IPS-NIHi7 (cell line): Measurements from ENCODE around the gene PTPRN2.
"Not testable (repeated sequence)": the region's sequence is repeated elsewhere in the genome, so short reads cannot be mapped to it uniquely, and the experiment has no call there.

Experiments
- DNase-seq: peaks from one replicate; pipeline ENCODE4 v3.0.0; 2012; ENCODE audit warnings: mixed read lengths; ENCODE audit errors: extremely low spot score

PTPRN2 gene

DNA sequence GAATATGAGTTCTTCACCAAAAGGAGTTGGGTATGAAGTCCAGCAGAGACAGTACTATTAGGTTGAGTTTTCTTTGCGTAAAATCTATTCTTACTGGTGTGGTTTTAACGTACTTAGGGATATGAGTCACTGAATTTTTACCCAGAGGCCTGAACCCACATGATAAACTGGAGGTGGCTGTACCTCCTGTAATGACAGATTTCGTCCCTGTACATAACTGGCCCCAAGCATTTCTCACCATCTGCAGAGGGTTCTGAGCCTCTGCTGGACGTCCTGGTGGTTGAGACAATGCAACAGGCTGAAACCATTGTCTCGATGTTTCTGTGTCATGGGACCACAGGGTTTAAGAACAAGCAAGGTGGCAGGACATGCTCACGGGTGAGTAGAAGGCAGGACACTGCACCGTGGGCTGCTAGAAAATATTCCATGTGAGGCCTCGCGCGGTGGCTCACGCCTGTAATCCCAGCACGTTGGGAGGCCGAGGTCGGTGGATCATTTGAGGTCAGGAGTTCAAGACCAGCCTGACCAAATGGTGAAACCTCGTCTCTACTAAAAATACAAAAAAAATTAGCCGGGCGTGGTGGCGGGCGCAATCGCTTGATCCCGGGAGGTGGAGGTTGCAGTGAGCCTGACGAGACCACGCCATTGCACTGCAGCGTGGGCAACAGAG lies 1017.0 kb downstream of the PTPRN2 start:
- no peak for DNase-seq

DNA sequence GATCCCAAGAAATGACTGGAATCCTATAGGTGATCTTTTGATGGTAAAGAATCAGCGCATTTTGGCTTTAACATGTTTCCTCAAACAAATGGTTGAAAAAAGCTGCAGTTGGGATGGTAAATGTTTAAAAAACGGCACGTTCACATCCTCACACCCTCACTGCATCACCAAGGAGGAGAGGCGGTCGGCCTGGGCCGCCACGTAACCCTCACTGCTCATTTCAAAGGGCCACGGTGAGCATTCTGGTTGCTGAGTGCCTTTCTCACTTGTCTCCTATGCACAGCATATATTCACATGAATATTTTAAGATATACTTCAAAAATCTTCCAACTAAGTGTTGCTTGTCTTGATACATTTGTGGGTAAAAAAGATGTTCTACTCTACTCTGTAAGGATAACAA lies 1017.7 kb downstream of the PTPRN2 start:
- DNase-seq: no peak

DNA sequence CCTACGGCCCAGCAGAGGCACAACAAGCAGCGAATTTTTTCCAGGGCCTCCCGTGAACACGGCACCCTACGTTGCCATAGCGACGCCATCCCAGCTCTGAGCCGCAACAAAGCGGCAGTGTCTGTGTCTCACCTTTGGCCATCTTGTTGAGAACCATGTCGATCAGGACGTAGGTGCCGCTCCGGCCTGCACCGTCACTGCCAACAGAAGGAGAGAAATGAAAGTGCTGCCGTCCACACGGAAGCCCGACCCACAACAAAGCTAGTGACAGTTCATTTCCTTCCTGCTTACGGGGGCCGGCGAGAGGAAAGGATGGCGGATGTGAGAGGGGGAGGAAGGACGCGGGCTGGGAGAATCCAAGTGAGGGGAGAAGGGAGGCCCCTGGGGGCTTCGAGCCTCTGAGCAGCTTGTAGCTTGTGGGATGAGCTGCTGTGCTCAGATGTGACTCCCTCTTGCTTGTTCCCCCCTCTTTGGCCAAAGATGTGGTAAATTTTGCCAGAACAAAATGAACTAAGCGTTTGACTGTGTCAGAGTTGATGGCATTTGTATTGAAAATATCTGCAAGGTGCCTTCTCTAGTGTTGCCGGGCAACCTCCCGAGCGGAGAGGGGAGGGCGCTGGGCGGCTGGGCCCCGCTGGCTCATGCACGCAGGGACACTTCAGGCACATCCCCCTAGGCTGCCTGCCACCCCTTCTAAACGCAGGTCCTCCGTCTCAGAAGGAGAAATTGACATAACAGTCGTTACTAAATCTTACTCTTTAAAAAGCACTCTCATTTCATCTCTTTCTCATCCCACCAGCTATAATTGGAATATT lies 1018.6 kb downstream of the PTPRN2 start:
- DNase-seq: no peak

DNA sequence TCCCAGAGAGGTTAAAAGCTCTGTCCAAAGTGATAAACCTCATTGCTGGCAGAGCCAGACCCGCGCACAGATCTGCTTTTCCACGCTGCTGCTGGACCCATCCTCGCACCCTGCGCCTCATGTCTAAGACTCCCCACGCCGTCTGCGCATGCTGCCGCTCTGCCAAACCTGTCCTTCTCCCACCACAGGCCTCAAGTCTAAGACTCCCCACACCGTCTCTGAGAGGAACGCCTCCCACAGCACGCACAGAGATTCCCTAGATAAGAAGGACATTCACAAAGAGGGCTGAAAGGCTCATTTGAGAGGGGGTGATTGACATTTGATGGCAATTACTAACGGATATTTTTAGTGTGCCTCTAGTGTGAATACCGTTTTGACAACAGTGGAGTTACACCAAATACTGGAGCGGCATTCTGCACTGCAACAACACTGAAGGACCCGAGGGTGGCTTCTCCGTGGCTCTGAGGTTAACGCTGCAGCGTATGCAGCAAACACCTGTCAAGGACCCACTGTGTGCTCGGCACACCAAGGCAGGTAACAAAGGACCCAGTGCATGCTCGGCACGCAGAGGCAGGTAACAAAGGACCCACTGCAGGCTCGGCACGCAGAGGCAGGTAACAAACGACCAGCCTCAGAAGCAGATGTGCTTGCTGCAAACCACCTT lies 1019.4 kb downstream of the PTPRN2 start:
- DNase-seq: no peak

DNA sequence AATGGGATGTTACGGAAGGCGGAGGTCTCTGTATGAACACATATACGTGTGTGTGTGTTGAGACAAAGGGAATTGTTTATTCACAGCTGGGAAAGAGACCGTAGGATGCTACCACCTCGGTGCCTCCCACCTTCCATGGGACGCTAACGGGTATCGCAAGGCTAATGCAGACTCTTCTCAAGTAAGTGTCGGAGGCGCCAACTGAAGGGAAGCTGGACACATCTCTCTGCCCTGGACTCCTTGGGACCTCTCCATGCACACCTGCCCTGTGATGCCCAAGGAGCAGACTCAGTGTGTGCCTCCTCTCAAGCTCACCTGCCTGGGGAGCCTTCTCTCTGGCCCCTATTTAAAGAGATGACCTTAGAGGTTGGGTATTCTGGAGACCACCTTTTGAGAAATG lies 1020.0 kb downstream of the PTPRN2 start:
- DNase-seq: no peak

DNA sequence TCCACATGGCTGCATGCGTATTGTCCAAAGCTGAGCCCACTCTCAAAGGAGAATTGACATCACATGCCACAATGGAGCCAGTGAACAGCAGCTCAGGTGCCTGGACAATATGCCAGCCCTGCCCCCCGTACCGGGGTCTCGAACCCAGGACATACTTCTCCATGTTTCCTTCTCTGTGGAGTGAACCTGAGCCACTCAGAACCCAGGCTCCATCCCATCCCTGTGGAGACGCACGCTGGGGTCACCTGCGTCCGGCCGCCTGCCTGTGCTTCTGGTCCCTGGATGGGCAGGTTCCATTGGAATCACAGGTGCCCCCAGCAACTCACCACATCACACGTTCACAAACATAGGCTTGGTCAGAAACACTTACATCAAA lies 1021.0 kb downstream of the PTPRN2 start:
- no peak for DNase-seq

DNA sequence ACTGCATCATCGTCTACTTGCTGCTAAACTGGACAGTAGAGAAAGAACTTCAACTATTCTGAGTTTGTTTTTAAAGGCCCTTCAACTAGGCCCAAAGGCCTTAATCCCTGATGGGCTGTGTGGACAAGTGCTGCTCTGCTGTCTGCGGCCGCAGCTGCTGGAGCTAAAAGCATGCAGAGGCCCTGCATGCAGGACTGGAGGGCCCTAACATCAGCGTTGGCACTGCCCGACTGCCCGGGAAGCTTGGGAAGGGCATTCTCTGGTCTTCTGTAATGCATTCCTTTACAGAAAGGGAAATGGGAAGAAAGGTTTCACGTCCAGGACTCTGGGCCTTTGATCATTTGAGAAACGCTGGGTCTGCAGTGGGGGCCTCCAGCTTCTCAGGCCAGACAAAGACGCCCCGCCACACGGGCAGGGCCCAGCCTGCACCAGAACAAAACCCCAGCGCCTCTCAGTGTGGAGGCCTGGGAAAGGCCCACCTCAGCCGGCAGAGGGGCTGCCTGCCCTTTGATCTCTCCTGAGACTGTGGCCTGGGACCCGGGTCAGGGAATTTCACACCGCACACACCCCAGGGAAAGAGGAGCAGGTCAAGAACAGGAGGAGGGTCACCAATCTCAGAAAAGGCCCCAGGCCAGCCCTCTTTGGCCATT lies 1021.5 kb downstream of the PTPRN2 start:
- DNase-seq: no peak

DNA sequence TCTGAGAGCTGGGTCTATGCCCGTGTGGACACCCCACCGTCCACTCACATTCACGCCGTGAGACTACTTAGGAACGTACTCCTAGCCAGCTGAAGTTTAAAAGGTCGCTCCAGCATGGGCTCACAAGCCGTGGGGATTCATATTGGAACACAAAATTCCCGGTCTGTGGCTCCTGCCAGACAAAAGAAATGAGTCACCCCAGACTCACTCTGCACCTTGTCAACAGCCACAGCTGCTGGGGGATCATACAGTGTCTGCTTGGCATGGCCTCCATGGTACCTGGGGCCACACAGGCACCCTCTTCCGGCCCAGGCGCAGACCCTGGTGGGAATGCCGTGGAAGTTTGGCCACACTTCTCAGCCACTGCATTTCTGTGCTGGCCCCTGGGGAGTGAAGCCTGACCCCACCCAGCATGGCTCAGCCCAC lies 1022.4 kb downstream of the PTPRN2 start:
- no peak for DNase-seq

DNA sequence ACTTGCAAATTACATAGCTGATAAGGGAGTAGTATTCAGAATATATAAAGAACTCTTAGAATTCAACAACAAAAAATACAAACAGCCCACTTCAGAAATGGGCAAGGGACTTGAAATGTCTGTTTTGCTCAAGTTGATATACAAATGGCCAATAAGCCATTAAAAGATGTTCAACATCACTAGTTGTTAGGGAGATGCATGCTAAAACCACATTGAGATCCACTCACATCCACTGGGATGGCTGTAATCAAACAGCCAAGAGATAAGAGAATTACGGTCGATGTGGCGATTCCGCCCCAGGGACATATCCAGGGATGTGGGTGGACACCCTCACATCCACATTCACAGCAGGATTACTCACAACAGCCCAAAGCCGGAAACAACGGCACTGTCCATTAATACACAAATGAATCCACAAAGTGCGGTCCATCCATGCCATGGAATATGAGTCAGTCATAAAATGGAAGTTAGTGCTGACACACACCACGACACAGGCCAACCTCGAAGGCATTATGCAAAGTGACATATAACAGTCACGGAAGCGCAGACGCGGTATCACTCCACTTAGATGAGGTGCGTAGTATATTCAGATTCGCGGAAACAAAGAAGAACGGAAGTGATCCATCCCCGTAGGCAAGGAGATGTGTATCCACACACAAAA lies 1023.0 kb downstream of the PTPRN2 start:
- no peak for DNase-seq

DNA sequence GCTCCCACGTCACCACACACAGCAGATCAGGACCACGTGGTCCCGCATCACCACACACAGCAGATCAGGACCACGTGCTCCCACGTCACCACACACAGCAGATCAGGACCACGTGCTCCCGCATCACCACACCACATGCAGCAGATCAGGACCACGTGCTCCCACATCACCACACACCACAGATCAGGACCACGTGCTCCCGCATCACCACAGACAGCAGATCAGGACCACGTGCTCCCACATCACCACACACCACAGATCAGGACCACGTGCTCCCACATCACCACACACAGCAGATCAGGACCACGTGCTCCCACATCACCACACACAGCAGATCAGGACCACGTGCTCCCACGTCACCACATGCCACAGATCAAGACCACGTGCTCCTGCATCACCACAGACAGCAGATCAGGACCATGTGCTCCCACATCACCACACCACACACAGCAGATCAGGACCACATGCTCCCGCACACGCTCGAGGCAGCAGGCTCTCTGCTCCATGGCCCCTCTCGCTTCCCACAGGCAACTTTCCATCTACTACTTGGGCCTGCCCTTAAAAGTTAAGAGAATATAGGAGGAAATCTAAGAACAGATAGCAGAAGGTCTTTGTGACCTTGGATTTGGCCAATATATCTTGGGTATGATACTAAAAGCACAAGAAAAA lies 1024.0 kb downstream of the PTPRN2 start:
- DNase-seq: not testable (repeated sequence)

DNA sequence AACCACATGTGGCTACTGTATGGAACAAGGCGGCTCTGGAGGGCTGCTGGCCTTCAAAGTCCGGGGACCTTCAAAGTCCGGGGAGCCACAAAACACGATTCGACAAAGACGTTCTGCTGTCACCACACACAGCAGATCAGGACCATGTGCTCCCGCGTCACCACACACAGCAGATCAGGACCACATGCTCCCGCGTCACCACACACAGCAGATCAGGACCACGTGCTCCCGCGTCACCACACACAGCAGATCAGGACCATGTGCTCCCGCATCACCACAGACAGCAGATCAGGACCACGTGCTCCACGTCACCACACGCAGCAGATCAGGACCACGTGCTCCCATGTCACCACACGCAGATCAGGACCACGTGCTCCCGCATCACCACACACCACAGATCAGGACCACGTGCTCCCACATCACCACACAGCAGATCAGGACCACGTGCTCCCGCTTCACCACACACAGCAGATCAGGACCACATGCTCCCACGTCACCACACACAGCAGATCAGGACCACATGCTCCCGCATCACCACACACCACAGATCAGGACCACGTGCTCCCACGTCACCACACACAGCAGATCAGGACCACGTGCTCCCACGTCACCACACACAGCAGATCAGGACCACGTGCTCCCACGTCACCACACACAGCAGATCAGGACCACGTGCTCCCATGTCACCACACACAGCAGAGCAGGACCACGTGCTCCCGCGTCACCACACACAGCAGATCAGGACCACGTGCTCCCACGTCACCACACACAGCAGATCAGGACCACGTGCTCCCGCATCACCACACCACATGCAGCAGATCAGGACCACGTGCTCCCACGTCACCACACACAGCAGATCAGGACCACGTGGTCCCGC lies 1024.9 kb downstream of the PTPRN2 start:
- not testable (repeated sequence) for DNase-seq

DNA sequence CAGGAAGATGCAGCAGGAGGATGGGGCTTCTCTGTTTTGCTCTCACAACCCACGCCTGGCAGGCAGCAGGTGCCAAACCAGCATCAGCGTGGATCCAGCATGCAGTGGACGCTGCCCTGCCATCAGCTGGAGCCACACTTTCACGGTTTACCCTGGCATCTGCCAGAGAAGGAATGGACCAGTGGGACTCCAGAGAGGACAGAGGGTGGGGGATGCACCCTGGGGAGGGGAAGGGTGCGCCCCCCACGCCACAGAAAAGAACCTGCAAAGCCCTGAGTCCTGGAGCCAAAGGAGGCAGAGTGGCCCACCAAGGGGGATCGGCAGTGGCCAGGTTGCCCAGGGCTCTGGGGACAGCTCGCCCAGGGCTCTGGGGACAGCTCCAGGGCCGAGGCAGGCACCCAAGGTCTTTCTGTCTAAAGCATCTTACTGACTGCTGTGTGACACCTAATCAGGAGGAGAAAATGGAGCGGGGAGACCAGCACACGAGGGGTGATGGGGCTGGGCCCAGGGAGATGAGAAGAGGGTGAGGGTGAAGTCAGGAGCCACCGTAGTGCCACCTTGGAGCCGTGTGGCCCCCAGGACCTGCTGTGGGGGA lies 1025.7 kb downstream of the PTPRN2 start:
- no peak for DNase-seq

DNA sequence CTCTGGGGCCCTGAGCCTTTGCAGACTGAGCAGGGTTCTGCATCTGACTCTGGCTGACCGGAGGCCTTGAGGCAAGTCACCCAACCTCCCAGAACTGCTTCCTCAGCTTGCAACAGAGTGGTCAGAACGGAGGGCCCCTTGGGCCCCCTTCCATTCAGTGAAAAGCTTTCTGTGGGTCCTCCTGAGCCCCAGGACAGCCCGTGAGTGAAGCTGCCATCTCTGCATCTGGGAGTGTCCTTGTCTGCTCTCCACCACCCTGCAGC lies 1026.2 kb downstream of the PTPRN2 start:
- no peak for DNase-seq

DNA sequence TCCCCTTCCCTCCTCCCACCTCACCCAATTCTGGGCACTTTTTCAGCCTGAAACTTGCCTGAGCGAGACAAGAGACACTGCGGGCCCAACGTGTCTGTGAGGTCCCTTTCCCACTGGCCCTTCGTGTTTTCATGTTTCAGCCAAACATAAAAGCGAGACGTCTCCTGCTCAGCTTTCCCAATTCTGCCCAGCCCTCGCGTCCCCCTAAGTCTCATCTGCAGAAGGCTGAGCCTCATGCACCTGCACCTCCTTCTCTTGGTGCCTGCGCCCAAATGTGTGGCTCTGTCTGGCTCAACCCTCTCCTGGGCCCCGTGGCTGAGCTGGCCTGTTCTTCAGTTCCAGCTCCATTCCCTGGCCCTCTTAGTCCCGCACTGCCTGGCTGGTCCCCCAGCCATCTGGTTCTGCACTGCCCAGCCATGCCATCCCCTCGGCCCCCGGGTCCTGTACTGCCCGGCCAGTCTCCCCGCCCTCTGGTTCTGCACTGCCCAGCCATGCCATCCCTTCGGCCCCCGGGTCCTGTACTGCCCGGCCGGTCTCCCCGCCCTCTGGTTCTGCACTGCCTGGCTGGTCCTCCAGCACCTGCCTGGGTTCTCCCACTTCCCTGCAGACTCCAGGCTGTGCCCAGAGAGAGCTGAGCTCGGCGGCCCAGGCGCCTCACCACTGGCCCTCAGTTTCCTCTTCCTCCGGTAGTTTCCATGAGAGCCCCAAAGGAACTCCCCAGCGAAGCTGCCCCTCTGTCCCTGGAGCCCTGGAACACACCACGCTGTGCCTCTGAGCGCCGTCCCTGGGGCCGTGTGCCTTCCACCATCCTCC lies 1026.7 kb downstream of the PTPRN2 start:
- no peak for DNase-seq

DNA sequence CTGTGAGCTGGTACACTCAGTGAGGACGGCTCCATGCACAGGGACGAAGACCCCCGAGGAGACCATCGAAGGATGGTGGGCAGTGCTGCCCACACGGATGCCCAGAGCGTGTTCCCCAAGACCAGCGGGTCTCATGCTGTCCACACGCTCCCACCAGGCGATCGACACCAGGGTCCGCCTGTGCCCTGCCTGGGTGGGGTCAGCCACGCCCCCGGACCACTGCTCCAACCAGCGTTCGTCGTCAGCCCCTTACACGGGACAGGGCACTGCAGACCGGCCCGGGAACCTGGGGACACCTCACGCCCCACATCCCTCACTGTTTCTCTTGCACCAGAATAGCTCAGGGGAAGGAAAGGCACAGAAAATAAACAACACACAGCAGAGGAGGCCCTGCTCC lies 1027.4 kb downstream of the PTPRN2 start:
- no peak for DNase-seq

DNA sequence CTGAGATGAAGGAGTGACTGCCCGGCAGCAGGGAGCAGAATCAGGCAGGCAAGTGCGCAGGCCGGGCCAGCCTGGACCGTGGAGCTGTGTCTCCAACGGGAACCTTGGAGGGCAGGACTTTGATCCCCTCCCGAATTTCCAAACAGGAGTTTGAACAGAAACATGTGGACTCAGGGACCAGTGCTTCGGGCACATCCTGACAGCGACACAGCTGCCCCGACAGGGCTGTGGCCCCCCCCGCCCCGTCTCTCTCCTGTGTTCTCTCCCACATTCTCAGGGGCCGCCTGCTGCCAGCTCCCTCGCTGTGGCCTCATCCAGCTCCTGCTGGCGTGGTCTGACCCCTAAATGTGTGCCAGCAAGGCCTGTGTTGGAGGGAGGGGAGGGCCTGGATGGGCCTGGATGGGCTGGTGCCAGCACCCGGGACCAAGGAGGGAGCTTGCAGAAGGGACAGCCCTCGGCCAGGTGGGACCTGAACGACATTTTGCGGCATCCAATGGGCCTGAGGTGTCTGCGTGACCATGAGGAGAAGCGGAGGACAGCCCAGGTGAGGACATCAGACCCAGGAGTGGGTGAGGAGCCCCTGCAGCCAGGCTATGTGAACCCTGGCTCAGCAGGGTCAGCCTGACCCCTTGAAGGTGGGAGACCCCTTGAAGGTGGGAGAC lies 1027.9 kb downstream of the PTPRN2 start:
- no peak for DNase-seq

DNA sequence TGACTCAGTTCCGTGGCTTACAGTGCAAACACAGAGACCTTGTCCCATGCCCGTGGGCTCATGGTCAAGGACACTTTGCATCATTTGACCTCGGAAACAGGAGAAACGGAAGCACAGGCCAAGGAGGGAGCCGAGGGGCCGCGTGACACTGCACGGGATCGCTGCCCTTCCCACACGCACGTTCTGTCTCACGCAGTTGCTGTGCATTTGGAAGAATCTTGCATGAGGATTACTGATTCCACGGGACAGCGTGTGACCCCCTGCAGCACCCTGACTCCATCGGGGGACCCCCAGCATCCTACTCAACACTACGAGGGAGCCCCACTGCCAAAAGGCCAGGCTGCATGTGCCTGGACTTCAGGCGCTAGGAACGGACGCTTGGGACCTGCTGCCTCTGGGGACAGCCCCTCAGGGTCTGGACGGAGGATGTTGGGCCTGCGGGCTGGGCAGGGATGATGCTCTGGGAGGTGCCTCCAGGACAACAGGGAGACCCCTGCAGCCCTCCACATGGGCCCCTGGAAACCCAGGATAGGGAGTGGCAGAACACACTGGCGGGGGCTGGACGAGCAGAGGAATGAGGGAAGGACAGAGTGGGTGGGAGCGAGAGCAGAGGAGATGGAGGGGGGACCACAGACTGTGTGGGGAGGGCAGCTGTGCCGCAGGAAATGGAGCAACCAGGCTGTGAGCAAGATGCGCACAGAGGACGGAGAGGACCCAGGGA lies 1028.6 kb downstream of the PTPRN2 start:
- DNase-seq: no peak

DNA sequence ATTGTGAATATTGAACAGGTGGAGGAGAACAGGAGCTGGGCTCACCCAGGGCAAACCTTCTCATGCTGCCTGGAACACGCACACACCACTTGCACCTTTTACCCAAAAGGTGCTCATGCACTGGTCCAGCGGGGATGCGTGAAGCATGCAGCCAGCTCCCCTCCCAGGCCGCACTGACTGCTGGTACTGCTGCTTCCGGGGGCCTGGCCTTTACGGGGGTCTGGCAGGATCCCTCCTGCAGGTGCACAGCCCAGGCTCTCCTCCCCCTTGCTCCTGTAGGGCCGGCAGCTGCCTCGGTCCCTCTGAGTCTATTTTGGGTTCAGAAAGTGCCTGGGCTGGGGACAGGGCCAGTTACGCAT lies 1029.1 kb downstream of the PTPRN2 start:
- no peak for DNase-seq
